GM19238 (cell line): ENCODE data around the gene SEC63.
A peak's percentile ranks its signal among the peaks of the same experiment; 100 is the strongest.
"Not testable (repeated sequence)": the region's sequence is repeated elsewhere in the genome, so short reads cannot be mapped to it uniquely, and the experiment has no call there.

Experiments used
- DNase-seq: peaks from one replicate; pipeline ENCODE4 v3.0.0; 2011; ENCODE audit warnings: low spot score; ENCODE audit not compliant: insufficient read length

SEC63 gene

DNA sequence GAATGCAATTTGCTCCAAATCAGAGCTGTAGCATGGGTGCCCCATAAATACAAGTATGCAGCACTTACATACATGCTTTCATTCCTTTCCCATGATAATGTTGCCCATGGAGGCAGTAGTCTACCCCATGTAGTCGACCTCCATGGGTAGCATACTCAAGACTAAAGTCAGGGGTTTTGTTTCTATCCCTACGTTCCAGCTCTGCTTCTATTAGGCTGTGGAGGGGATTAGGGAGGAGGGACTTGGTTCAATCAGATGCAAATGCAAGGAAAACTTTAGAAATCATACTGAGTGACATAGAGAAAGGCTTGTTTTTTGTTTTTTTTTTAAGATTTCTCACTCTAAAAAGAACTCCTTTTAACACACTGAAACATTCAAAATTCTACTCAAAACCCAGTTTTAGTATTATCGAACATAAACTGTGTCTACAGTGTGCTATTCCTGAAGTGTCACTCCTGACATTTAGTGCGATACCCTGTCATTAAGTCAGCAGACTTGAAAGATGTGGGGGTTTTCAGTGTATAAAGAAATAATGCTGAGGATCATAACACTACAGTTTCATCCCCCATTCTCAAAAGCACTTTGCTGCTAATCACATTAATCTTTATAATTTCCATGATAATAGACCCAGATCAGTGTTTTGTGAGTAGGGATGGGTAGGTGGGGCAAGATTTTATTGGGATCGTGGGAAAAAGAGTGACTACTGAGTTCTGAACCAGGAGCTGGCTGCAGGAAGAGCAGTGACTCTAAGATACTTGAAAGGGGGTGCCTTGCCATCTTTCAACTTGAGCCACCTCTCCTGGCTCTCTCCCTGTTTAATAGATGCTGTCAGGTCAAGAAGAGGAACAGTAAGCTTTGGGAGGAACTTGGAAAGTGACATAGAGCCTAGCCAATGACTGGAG is 93.5 kb downstream of the SEC63 start:
- no peak for DNase-seq

- no peak for DNase-seq
Measured at GRCh38 chr6:107862383-107862782, 95.6 kb downstream of the SEC63 start.

- DNase-seq, result not testable (repeated sequence)
Measured at GRCh38 chr6:107860963-107861362, 97.0 kb downstream of the SEC63 start.

DNA sequence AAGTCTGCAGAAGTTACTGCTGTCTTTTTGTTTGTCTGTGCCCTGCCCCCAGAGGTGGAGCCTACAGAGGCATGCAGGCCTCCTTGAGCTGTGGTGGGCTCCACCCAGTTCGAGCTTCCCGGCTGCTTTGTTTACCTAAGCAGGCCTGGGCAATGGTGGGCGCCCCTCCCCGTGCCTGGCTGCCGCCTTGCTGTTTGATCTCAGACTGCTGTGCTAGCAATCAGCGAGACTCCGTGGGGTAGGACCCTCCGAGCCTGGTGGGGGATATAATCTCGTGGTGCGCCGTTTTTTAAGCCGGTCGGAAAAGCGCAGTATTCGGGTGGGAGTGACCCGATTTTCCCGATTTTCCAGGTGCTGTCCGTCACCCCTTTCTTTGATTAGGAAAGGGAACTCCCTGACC is 97.9 kb downstream of the SEC63 start:
- DNase-seq, result not testable (repeated sequence)

GRCh38 chr6:107853230-107853629 is 104.8 kb downstream of the SEC63 start:
- DNase-seq, result no peak

GRCh38 chr6:107849325-107849724 is 108.7 kb downstream of the SEC63 start:
- no peak for DNase-seq

- DNase-seq, result peak; percentile 70
Measured at GRCh38 chr6:107847844-107848802, 109.9 kb downstream of the SEC63 start.

- DNase-seq, result no peak
Measured at GRCh38 chr6:107846262-107846795, 111.7 kb downstream of the SEC63 start.

- DNase-seq, result no peak
Measured at GRCh38 chr6:107845777-107846176, 112.2 kb downstream of the SEC63 start.

- no peak for DNase-seq
Measured at GRCh38 chr6:107843400-107843799, 114.6 kb downstream of the SEC63 start.

DNA sequence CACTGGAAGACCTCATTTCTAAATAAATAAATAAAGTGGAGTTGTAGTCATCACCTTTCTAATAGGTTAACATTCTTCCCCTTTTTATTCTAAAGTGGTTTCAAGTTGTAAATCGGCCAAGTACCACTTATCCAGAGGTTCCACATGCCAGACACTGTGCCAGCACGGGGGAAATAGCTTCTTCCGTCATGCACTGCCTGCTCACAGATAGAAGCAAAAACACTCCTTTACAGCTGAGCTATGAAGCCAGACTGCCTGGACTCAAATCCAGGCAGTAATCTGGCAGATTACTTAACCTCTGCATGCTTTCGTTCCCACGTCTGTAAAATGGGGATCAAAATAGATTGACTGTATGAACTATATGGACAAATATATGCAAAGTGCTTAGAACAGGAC is 116.7 kb downstream of the SEC63 start:
- no peak for DNase-seq

DNA sequence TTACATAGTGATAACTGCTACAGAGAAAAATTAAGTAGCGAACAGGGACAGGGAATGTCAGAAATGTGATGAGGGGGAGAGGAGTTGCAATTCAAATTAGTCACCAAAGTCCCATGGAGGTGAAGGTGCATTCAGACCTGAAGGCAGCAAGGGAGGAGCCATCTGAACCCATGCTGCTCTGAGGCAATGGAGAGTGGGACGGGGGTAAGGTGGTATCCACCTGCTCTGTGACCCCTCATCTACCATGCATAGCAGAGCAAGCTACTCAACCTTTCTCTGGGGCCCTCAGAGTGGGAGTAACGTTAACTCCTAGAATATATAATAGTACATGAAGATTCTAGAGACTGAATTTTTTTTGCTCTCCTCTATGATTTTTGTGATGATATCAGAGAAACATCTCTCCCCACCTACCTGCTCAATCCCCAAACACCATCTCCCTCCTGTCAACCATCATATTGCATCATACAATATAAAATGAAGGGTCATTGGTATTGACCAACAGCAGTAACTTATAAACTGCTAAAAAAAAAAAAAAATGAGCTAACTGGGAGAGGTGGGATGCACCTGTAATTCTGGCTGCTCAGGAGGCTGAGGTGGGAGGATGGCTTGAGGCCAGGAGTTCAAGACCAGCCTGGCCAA is 117.3 kb downstream of the SEC63 start:
- no peak for DNase-seq

- no peak for DNase-seq
Measured at GRCh38 chr6:107833136-107833535, 124.9 kb downstream of the SEC63 start.

- DNase-seq, result no peak
Measured at GRCh38 chr6:107832151-107833056, 125.6 kb downstream of the SEC63 start.

GRCh38 chr6:107830060-107830459 is 127.9 kb downstream of the SEC63 start:
- no peak for DNase-seq

GRCh38 chr6:107827541-107827940 is 130.5 kb downstream of the SEC63 start:
- DNase-seq, result no peak

- DNase-seq, result no peak
Measured at GRCh38 chr6:107823047-107823557, 134.9 kb downstream of the SEC63 start.

DNA sequence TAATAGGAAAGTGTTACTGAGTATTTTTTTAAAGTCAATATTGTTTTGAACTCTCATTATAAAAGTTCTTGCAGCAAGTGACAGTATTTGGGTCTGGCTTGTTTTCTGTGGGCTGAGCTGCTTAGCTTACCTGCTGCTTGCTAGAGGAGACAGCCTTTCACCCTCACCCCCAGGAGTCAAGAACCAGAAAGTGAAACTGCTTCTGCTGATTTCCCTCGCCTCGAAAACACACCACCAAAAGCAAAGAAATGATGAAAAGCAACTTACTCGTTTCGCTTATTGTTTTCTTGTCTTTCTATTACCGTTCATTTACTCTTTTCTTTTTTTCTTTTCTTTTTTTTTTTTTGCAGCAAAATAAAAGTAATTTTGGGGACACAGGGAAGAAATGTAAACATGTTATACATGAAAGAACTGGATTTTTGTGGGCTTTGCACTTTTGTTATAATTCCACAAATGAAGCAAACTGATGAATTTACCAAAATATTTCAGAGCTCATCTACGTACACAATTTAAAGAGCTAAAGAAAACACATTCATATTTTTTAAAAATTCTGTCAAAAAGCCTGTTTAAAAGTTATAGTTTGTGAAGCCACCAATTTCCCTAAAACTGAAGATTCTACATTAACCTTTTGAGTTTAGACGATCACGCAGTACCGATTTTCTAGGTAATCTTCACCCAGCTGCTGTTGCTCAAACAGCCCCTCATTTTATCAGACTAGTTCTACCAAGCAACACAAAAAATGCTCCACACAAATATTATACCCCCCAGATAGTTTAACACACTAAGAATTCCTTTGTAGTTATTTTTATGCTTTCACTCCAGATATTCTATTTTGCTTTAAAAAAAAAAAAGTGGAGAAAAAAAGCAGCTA is 135.6 kb downstream of the SEC63 start:
- peak; percentile 60 for DNase-seq

GRCh38 chr6:107821591-107821990 is 136.4 kb downstream of the SEC63 start:
- DNase-seq, result no peak
